Liver (tissue), 9 donors: ENCODE data around the gene IGSF6. TPM values are rescaled to one million over a fixed set of nuclear protein-coding genes. Genes with fewer than 3 reads are reported as not detected.

Experiments used
- DNase-seq: peaks from one replicate; pipeline ENCODE4 v3.0.0-alpha.2; 2017; ENCODE audit warnings: low spot score
- H3K27ac ChIP-seq, 2 donors: one replicate each; pipeline ENCODE4 v1.7.0; 2013; ENCODE audit warnings: inconsistent platforms in 2 of 2, low read length in 2 of 2, control low read depth in 1 of 2, low read depth in 1 of 2, mild to moderate bottlenecking in 1 of 2
- H3K27me3 ChIP-seq, 4 donors: one replicate each; pipeline versions ENCODE4 v1.6.1 to v1.7.0; 2013; ENCODE audit warnings: low read length in 3 of 4, inconsistent platforms in 1 of 4, mild to moderate bottlenecking in 1 of 4, moderate library complexity in 1 of 4; ENCODE audit not compliant: control insufficient read depth in 4 of 4, insufficient read depth in 4 of 4
- H3K36me3 ChIP-seq, 4 donors: one replicate each; pipeline versions ENCODE4 v1.6.1 to v1.7.0; 2013; ENCODE audit warnings: low read length in 3 of 4, mild to moderate bottlenecking in 3 of 4, low read depth in 1 of 4, moderate library complexity in 1 of 4; ENCODE audit not compliant: control insufficient read depth in 4 of 4, insufficient read depth in 3 of 4
- H3K4me1 ChIP-seq, 4 donors: one replicate each; pipeline versions ENCODE4 v1.6.1 to v1.7.0; 2013; ENCODE audit warnings: low read length in 3 of 4, mild to moderate bottlenecking in 3 of 4, moderate library complexity in 1 of 4; ENCODE audit not compliant: control insufficient read depth in 4 of 4, insufficient read depth in 4 of 4
- H3K4me3 ChIP-seq, 3 donors: one replicate each; pipeline versions ENCODE4 v1.6.1 to v1.7.0; 2013; ENCODE audit warnings: low read length in 3 of 3, control low read depth in 1 of 3, low read depth in 1 of 3, mild to moderate bottlenecking in 1 of 3
- H3K9ac ChIP-seq, 2 donors: one replicate each; pipeline ENCODE4 v1.7.0; 2013; ENCODE audit warnings: low read length in 2 of 2, mild to moderate bottlenecking in 2 of 2, moderate library complexity in 2 of 2, control low read depth in 1 of 2, low read depth in 1 of 2
- H3K9me3 ChIP-seq, 4 donors: one replicate each; pipeline versions ENCODE4 v1.6.1 to v1.7.0; 2013; ENCODE audit warnings: low read length in 3 of 4; ENCODE audit not compliant: control insufficient read depth in 4 of 4
- ATF3 ChIP-seq: IDR thresholded peaks from 2 replicates; pipeline ENCODE4 v1.6.1; 2016; ENCODE audit warnings: antibody characterized with exemption
- EGR1 ChIP-seq, 2 donors: IDR thresholded peaks; 2 replicates each; pipeline ENCODE4 v1.6.1; 2016 to 2018; ENCODE audit warnings: antibody characterized with exemption in 2 of 2, low read depth in 2 of 2
- FOXA1 ChIP-seq: IDR thresholded peaks from 2 replicates; pipeline ENCODE4 v1.6.1; 2016; ENCODE audit warnings: antibody characterized with exemption
- GABPA ChIP-seq, 2 donors: IDR thresholded peaks in 1 of 2; conservative IDR thresholded peaks in 1 of 2; 2 replicates each; pipeline ENCODE4 v1.6.1; 2016; ENCODE audit warnings: antibody characterized with exemption in 2 of 2, mild to moderate bottlenecking in 1 of 2, moderate library complexity in 1 of 2
- HNF4A ChIP-seq, 2 donors: conservative IDR thresholded peaks; 2 replicates each; pipeline ENCODE4 v1.6.1; 2016; ENCODE audit warnings: antibody characterized with exemption in 2 of 2, mild to moderate bottlenecking in 2 of 2
- HNF4G ChIP-seq: IDR thresholded peaks from 2 replicates; pipeline ENCODE4 v1.6.1; 2016; ENCODE audit warnings: antibody characterized with exemption
- JUND ChIP-seq, 2 donors: IDR thresholded peaks; 2 replicates each; pipeline ENCODE4 v1.6.1; 2016; ENCODE audit warnings: antibody characterized with exemption in 2 of 2
- MAX ChIP-seq: IDR thresholded peaks from 2 replicates; pipeline ENCODE4 v1.6.1; 2016; ENCODE audit warnings: antibody characterized with exemption
- NR2F2 ChIP-seq: IDR thresholded peaks from 2 replicates; pipeline ENCODE4 v1.6.1; 2016; ENCODE audit warnings: antibody characterized with exemption
- RAD21 ChIP-seq, 2 donors: IDR thresholded peaks; 2 replicates each; pipeline ENCODE4 v1.6.1; 2016; ENCODE audit warnings: antibody characterized with exemption in 2 of 2, mild to moderate bottlenecking in 2 of 2
- SP1 ChIP-seq: IDR thresholded peaks from 2 replicates; pipeline ENCODE4 v1.6.1; 2018; ENCODE audit warnings: antibody characterized with exemption, mild to moderate bottlenecking
- TAF1 ChIP-seq: conservative IDR thresholded peaks from 2 replicates; pipeline ENCODE4 v1.6.1; 2016; ENCODE audit warnings: antibody characterized with exemption, mild to moderate bottlenecking
- YY1 ChIP-seq: IDR thresholded peaks from 2 replicates; pipeline ENCODE4 v1.6.1; 2016; ENCODE audit warnings: antibody characterized with exemption, mild to moderate bottlenecking
- ZBTB33 ChIP-seq: IDR thresholded peaks from 2 replicates; pipeline ENCODE4 v1.6.1; 2016; ENCODE audit warnings: antibody characterized with exemption
- WGBS: extraction: QIAGEN DNeasy Blood & Tissue Kit; methylation state at CpG from one replicate; pipeline ENCODE4 v1.1.7; 2013; 5-methylcytosine and 5-hydroxymethylcytosine counted together
- polyA plus RNA-seq, 2 donors: library from polyadenylated mRNA; stranded (reverse) in 1 of 2; unstranded in 1 of 2; fragments of 200-250 nt in 1 of 2; fragments of >200 nt in 1 of 2; fragmentation: Nextera tagmentation in 1 of 2; extraction: Ambion mirVana in 1 of 2; gene quantifications; one replicate each; pipeline versions ENCODE4 v1.2.1 to v1.2.3, GENCODE V29; 2013 to 2015
- total RNA-seq, 2 donors: library from RNA; depleted of rRNA; stranded (reverse); fragments of >200 nt; gene quantifications; one replicate each; pipeline ENCODE4 v1.2.3, GENCODE V29; 2014
- TF ChIP-seq, protein P1 (sequence below): fragments of 150-350 bp; IDR thresholded peaks from 2 replicates; pipeline ENCODE4 v1.5.1; 2017; ENCODE audit warnings: improper control_type of control experiment, low read depth, low read length; ENCODE audit not compliant: missing input control
- TF ChIP-seq, protein P2 (sequence below): IDR thresholded peaks from 2 replicates; pipeline ENCODE4 v1.6.1; 2016; ENCODE audit warnings: antibody characterized with exemption, mild to moderate bottlenecking
- donor health status: healthy.
- donor health status: healthy.
- donor health status: healthy.
- donor health status: healthy.
- donor health status: healthy.

Gene IGSF6
- total and polyA plus RNA-seq, 4 donors, result 2.6 to 27.3 (median 5.4) TPM

DNA sequence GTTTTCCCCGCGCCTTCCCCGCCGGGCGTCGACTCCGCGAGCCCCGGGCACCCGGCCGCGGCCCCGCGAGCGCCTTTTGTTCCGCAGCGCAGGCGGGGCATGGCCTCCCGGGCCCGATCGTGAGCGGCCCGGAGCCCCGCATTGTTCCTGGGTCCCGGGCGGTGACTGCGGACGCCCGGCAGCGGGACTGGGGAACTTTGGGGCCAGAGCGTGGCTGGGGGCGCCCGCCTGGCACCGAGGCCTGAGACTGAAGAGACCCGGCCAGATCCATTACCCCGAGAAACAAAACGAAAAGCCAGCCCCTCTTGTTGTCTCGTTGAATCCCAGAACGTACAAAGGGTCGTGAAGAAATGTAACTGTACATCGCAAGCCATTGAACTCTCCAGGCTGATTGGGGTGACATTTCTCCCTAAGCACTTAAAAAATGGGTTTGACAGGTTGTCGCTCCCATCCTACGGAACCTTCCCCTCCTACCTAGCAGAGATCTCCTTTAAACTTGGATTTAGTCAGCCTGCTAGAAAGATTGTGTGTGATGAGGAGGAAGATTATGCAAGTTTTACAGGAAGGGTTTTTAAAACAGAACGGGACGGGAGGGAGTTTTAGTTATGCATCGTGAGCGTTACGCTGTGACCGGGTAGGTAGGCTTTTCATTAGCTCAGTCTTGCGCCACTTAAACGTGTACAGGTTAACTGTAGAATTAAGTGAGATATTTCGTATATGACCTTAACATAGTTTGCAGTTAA lies 52.2 kb downstream of the IGSF6 start:
- peaks cover 3 to 22% (median 10%) of the 10 kb centered on the region in 4 donors for H3K4me1 ChIP-seq

DNA sequence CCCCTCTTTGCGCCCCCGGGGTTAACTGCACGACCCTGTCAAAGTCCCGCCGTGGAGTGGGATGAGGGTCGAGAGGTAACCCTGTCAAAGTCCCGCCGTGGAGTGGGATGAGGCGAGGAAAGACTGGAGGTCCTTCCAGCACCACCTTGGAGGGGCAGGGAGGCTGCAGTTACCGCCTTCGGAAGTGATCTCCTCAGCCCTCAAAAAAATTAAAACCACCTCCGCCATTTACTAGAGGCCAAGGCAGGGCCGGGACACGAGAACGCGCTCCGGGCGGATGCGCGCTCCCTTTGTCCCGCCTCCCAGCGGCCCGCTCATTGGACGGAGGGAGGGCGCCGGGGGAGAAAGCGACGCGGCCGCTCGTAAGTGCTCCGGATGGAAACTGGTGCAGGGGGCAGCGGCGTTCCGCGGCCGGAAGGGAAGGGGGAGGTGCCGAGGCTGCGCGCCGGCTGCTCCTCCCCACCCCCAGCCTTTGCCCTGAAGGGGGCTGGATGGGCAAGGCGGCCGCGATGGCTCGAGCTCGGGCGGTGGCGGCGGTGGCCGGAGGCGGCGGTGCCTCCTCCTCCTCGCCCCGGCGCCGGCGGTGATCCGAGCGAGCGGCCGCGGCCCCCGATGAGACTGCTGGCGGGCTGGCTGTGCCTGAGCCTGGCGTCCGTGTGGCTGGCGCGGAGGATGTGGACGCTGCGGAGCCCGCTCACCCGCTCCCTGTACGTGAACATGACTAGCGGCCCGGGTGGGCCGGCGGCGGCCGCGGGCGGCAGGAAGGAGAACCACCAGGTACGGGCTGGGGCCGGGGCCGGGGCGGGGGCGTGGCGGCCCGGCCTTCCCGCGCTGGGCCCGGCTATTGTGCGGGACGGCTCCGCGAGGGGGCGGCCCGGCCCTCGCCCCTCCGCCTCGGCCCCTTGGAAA lies 53.0 kb downstream of the IGSF6 start, which contains the start of gene METTL9:
METTL9 (plus strand) TSS at position 456 of the 909 bp plus-strand sequence; CDS start at position 613, 157 bp downstream.
- Histone ChIP-seq H3K4me1 (peaks cover 3 to 22% (median 10%) of the 10 kb centered on the region in 4 donors), H3K9me3 (no peaks in the 10 kb centered on the region), H3K9ac (peak within 1 kb of the TSS; percentile 79 to 98), H3K27ac (peak within 1 kb of the TSS; percentile 90 to 93), H3K27me3 (no peaks in the 10 kb centered on the region), H3K36me3 (no peaks in the 10 kb centered on the region), H3K4me3 (peak within 1 kb of the TSS; percentile 94 to 99 (median 98))
- peak; percentile 95 for DNase-seq
- WGBS, result under 1% methylated on average over 100 of the region's 100 CpGs
- peak; percentile 57 for TF ChIP-seq MAX
- no peak for TF ChIP-seq NR2F2
- TF ChIP-seq, protein P1, sequence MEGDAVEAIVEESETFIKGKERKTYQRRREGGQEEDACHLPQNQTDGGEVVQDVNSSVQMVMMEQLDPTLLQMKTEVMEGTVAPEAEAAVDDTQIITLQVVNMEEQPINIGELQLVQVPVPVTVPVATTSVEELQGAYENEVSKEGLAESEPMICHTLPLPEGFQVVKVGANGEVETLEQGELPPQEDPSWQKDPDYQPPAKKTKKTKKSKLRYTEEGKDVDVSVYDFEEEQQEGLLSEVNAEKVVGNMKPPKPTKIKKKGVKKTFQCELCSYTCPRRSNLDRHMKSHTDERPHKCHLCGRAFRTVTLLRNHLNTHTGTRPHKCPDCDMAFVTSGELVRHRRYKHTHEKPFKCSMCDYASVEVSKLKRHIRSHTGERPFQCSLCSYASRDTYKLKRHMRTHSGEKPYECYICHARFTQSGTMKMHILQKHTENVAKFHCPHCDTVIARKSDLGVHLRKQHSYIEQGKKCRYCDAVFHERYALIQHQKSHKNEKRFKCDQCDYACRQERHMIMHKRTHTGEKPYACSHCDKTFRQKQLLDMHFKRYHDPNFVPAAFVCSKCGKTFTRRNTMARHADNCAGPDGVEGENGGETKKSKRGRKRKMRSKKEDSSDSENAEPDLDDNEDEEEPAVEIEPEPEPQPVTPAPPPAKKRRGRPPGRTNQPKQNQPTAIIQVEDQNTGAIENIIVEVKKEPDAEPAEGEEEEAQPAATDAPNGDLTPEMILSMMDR, result no peak
- TF ChIP-seq EGR1 (IDR thresholded peaks at IDR 0.05; ENCODE audit: low read depth in 2 of 2), result peak in 1 of 2 donors; percentile 40
- no peak for TF ChIP-seq FOXA1
- TF ChIP-seq ATF3, result no peak
- TF ChIP-seq, protein P2, sequence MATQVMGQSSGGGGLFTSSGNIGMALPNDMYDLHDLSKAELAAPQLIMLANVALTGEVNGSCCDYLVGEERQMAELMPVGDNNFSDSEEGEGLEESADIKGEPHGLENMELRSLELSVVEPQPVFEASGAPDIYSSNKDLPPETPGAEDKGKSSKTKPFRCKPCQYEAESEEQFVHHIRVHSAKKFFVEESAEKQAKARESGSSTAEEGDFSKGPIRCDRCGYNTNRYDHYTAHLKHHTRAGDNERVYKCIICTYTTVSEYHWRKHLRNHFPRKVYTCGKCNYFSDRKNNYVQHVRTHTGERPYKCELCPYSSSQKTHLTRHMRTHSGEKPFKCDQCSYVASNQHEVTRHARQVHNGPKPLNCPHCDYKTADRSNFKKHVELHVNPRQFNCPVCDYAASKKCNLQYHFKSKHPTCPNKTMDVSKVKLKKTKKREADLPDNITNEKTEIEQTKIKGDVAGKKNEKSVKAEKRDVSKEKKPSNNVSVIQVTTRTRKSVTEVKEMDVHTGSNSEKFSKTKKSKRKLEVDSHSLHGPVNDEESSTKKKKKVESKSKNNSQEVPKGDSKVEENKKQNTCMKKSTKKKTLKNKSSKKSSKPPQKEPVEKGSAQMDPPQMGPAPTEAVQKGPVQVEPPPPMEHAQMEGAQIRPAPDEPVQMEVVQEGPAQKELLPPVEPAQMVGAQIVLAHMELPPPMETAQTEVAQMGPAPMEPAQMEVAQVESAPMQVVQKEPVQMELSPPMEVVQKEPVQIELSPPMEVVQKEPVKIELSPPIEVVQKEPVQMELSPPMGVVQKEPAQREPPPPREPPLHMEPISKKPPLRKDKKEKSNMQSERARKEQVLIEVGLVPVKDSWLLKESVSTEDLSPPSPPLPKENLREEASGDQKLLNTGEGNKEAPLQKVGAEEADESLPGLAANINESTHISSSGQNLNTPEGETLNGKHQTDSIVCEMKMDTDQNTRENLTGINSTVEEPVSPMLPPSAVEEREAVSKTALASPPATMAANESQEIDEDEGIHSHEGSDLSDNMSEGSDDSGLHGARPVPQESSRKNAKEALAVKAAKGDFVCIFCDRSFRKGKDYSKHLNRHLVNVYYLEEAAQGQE, result peak; percentile 79
- no peak for TF ChIP-seq ZBTB33
- TF ChIP-seq TAF1, result peak; percentile 71
- peak; percentile 91 for TF ChIP-seq YY1
- no peak for TF ChIP-seq HNF4G
- peak; percentile 71 for TF ChIP-seq SP1
- TF ChIP-seq HNF4A (conservative IDR thresholded peaks at IDR 0.05), result peak in 1 of 2 donors; percentile 26
- no peak for TF ChIP-seq JUND (IDR thresholded peaks at IDR 0.05)

More for the DNA sequence above, 52.2 kb downstream of the IGSF6 start:
- no peak for TF ChIP-seq JUND (IDR thresholded peaks at IDR 0.05)
- TF ChIP-seq SP1, result no peak
- TF ChIP-seq TAF1, result no peak
- TF ChIP-seq GABPA (IDR thresholded peaks at IDR 0.05 in 1 of 2, conservative IDR thresholded peaks at IDR 0.05 in 1 of 2), result no peak
- TF ChIP-seq HNF4G, result no peak
- no peak for TF ChIP-seq EGR1 (IDR thresholded peaks at IDR 0.05; ENCODE audit: low read depth in 2 of 2)
- no peak for TF ChIP-seq HNF4A (conservative IDR thresholded peaks at IDR 0.05)
- TF ChIP-seq FOXA1, result no peak
- TF ChIP-seq ZBTB33, result no peak
- TF ChIP-seq RAD21 (IDR thresholded peaks at IDR 0.05), result no peak
- no peaks in the 10 kb centered on the region for H3K27me3 ChIP-seq
- no peaks in the 10 kb centered on the region for H3K9me3 ChIP-seq
- peak overlapping the region; percentile 94 to 99 (median 98) for H3K4me3 ChIP-seq
- DNase-seq, result peak; percentile 52
- peak overlapping the region; percentile 79 to 87 for H3K9ac ChIP-seq
- WGBS, result under 1% methylated on average over 52 of the region's 52 CpGs
- H3K27ac ChIP-seq, result peak overlapping the region; percentile 90 to 93
- no peaks in the 10 kb centered on the region for H3K36me3 ChIP-seq
